IgD-negative memory B cell (primary cell): Measurements from ENCODE around the gene BHMT. TPM values are rescaled to one million over a fixed set of nuclear protein-coding genes. Genes with fewer than 3 reads are reported as not detected.

Source experiments
- H3K27ac Mint-ChIP-seq, 3 donors: one replicate each; pipeline ENCODE4 v1.8.0; 2020 to 2022; ENCODE audit warnings: mild to moderate bottlenecking in 3 of 3, mixed read lengths in 3 of 3, moderate library complexity in 1 of 3
- H3K27me3 Mint-ChIP-seq: one replicate; pipeline ENCODE4 v1.8.0; 2021; ENCODE audit warnings: mixed read lengths
- H3K36me3 Mint-ChIP-seq: one replicate; pipeline ENCODE4 v1.8.0; 2020; ENCODE audit warnings: mild to moderate bottlenecking, mixed read lengths
- H3K4me1 Mint-ChIP-seq, 3 donors: one replicate each; pipeline ENCODE4 v1.8.0; 2020 to 2022; ENCODE audit warnings: mixed read lengths in 3 of 3, mild to moderate bottlenecking in 1 of 3
- H3K4me3 Mint-ChIP-seq, 4 donors: one replicate each; pipeline ENCODE4 v1.8.0; 2020 to 2022; ENCODE audit warnings: mild to moderate bottlenecking in 4 of 4, mixed read lengths in 4 of 4, moderate library complexity in 3 of 4
- H3K9me3 Mint-ChIP-seq, 3 donors: one replicate each; pipeline ENCODE4 v1.8.0; 2020 to 2021; ENCODE audit warnings: mixed read lengths in 3 of 3, mild to moderate bottlenecking in 1 of 3
- polyA plus RNA-seq: library from polyadenylated mRNA; unstranded; fragments of 300-500 nt; fragmentation: Illumina TruSeq; gene quantifications from one replicate; pipeline ENCODE4 v1.2.3, GENCODE V29; 2021

BHMT gene
- polyA plus RNA-seq, 1 donor from 2014 or later: not detected

DNA sequence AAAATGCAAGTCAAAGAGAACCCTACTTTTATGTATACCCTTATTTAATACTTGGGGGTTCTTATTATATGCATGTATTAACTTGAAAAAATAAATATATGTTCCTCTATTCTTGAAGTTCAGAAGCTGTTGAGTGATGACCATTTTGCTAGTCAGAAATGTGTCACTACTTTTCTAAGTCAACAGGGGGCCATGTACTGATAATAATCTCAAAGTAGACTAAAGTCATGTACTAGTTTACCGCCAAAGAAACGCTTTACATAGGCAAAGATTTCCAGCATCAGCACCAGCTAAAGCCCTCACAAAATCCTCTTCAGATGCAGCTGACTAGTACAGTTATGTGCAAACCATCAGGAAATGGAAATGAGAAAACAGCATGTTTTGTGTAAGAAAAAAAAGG lies 5.7 kb upstream of the BHMT start:
- Mint-ChIP-seq H3K4me3 (no peak overlapping the region), H3K4me1 (no peaks in the 10 kb centered on the region), H3K36me3 (no peaks in the 10 kb centered on the region), H3K27ac (no peak overlapping the region), H3K9me3 (peaks cover 0 to 5% (median 0%) of the 10 kb centered on the region in 3 donors), H3K27me3 (peaks cover 17% of the 10 kb centered on the region)

DNA sequence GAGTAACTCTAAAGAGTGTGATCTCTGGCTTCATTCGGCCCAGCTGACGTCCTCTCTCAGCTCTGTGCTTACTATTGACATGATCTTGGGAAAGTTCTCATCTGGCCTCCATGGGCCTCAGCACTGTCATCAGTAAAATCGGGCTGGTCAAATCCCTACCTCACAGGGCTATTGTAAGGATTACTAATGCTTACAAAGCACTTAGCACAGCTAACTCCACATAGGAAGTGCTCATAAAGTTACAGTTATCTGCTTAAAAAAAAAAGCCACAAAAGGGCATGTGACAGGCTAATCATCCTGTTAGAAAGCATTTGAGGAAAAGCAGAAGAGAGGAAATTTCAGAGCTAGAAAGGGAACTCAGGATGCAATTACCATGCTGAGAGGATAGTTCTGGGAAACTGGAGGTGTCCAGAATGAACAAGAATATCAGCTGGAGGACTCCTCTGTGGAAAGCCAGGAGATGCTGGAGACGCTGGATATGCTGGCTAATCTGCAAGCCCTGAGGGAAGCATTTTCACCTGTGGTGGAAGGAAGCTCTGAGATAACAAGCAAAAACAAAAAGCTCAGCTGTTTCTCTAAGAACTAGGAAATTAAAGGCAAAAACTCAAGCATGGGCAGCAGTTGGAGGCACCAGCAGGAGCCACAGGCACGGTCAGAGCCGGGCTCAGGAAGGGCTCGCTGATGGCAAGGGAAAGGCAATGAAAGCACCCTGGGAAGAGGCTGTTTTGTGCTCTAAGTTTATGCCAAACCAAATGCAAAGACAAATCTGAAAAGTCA lies 4.4 kb upstream of the BHMT start:
- peaks cover 24% of the 10 kb centered on the region for H3K27me3 Mint-ChIP-seq
- H3K36me3 Mint-ChIP-seq: no peaks in the 10 kb centered on the region
- H3K27ac Mint-ChIP-seq: peak overlapping the region in 2 of 3 donors; percentile 12 to 24

DNA sequence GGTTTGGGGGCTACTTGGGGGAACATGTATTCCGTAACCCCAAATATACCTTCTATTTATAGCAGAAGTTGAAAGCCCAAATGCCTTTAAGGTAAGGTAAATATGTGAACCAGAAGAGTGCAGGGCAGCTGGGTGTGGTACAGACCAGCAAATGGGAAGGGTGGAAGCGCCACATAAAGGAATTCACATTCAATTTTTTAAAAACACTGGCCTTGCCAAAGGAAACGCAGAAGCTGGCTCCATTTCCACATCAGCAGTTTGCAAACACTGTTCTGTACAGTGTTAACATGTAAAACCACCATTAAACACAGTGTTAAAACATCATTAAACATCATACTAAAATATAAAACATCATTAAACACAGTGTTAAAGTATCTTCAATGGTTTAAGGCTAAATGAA lies 3.5 kb upstream of the BHMT start:
- Mint-ChIP-seq H3K9me3 (no peaks in the 10 kb centered on the region), H3K4me3 (no peak overlapping the region), H3K36me3 (no peaks in the 10 kb centered on the region), H3K27me3 (peaks cover 28% of the 10 kb centered on the region), H3K4me1 (no peaks in the 10 kb centered on the region), H3K27ac (no peak overlapping the region)

More for the DNA sequence above, 4.4 kb upstream of the BHMT start:
- H3K4me1 Mint-ChIP-seq: no peaks in the 10 kb centered on the region
- H3K4me3 Mint-ChIP-seq: no peak overlapping the region
- H3K9me3 Mint-ChIP-seq: no peaks in the 10 kb centered on the region

DNA sequence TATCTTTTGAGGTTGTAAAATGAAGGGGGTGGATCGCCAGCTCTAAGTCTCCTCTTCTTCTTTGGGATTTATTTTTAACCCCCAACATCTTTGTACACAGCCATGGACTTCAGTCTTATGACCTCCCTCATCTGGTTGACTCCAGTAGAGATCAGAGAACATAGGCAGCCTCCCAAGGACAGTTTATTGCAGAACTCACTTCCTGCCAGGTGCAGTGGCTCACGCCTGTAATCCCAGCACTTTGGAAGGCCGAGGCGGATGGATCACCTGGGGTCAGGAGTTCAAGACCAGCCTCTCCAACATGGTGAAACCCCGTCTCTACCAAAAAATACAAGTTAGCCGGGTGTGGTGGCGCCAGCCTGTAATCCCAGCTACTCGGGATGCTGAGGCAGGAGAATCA lies 2.8 kb upstream of the BHMT start:
- Mint-ChIP-seq H3K4me1 (no peaks in the 10 kb centered on the region), H3K27ac (no peak overlapping the region), H3K9me3 (no peaks in the 10 kb centered on the region), H3K36me3 (no peaks in the 10 kb centered on the region), H3K4me3 (no peak overlapping the region), H3K27me3 (peaks cover 28% of the 10 kb centered on the region)

DNA sequence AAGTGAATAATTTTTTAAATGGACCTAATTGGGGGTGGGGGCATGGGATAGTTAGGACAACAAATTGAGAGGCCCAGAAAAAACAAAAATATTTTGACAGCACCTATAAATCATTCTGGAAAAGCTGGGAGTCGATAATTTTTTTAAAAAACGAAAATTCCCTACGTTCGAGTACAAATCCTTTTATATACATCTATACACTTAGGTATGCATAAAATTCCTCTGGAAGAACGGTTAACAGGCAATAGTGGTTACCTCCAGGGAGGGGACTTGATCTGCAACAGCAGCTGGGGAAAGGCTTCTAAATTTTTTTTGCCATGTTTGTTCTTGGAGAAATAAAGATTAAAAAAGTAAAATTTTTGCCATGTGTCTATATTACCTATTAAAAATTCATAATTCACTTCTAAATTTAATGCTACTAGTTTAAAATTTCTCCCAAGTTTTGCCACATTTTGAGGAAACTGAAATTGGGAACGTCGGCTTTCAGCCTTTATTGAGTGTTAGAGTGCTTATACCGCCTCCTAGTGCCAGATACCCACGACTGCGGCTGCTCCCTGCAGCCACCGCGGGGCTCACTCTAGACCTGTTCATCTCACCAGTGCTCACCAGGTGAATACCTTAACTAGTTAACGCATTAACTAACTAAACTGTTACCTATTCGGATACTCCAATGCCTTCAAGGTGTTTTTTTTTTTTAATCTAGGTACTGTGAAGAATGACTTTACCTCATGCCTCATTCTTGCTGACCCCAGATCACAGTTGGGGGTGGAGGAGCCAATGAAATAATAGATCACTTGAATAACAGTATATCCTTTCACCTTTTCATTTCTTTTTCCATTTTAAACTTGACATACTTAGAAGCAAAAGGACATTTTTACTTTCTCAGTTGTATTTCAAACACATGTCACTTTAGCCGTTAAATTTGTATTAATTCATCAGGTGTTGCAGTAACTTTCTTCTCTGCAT lies 1.8 kb upstream of the BHMT start:
- Mint-ChIP-seq H3K27me3 (peaks cover 27% of the 10 kb centered on the region), H3K4me1 (no peaks in the 10 kb centered on the region), H3K4me3 (no peak overlapping the region), H3K27ac (no peak overlapping the region), H3K36me3 (no peaks in the 10 kb centered on the region), H3K9me3 (no peaks in the 10 kb centered on the region)

DNA sequence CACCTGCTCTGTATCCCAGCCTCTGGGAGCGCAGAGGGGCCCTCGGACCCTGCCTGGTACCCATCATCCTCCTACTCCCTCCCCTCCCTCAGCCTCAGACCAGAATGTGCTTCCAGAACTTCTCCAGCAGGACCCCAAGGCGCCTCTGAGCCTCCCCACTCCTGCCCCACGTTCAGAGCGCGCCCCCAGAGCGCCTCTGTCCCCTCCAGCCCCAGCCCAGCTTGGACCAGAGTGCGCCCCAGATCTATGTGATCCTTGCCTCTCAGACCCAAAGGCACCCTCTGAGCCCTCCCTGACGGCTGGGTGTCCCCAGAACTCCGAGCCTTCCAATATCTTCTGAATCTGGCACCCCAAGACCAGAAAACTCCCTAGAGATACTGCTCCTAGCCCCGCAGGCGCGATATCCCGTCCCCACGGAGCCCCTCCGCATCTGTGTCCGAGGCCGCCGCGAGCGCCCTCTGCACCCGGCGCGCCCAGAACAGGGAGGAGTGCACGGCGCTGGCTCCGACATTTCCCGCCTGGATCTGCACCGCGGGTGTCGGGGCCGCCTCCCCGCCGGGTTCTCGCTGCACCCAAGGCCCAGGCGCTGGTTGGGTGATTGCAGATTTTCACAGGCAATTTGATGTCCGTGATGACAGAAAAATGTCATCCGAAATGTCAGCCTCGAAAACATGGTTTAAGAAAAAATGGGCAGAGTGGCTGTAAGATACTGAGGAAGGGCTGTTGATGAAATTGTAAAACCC lies 522 bp downstream of the BHMT start:
- peaks cover 26% of the 10 kb centered on the region for H3K27me3 Mint-ChIP-seq
- no peaks in the 10 kb centered on the region for H3K4me1 Mint-ChIP-seq
- H3K27ac Mint-ChIP-seq: no peak overlapping the region
- H3K9me3 Mint-ChIP-seq: no peaks in the 10 kb centered on the region
- no peak overlapping the region for H3K4me3 Mint-ChIP-seq
- no peaks in the 10 kb centered on the region for H3K36me3 Mint-ChIP-seq

DNA sequence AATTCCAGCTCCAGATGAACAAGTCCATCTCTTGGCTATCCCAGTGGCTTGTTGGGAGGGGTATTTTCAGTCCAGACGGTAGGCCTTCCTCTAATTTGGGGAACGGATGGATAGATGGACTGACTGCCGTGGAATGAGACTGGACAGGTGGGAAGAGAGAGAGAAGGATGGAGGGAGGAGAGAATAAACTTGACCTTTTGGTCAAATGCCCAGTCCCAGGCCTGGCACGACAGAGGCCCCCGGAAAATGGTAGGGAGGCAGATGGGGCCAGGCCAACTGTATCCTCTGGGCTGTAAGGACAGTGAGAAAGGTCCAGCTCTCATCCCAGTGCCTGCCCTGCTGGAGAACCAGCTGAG lies 1.1 kb downstream of the BHMT start:
- no peaks in the 10 kb centered on the region for H3K9me3 Mint-ChIP-seq
- peaks cover 26% of the 10 kb centered on the region for H3K27me3 Mint-ChIP-seq
- no peaks in the 10 kb centered on the region for H3K36me3 Mint-ChIP-seq
- H3K4me3 Mint-ChIP-seq: no peak overlapping the region
- no peak overlapping the region for H3K27ac Mint-ChIP-seq
- no peaks in the 10 kb centered on the region for H3K4me1 Mint-ChIP-seq

DNA sequence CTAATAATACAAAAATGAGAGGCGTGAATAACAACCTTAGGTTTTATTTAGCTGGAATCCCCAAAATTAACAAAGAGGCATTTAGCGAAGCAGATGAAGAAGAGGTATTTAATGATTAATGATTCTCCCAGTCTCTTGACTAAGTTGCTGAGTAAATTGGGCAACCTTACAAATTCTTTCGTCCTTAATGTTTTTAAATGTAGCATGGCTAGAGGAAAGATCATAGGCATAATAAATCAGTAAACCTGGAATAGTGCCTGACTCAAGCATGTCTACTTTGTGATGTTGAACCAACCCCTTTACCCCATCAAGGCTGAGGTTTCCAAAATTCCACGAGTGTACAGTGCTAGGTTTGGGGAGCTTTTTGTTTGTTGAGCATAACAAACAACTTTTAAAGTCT lies 7.9 kb downstream of the BHMT start:
- Mint-ChIP-seq H3K27me3 (no peaks in the 10 kb centered on the region), H3K9me3 (no peaks in the 10 kb centered on the region), H3K4me3 (no peak overlapping the region), H3K36me3 (peaks cover 8% of the 10 kb centered on the region), H3K27ac (no peak overlapping the region), H3K4me1 (no peaks in the 10 kb centered on the region)

DNA sequence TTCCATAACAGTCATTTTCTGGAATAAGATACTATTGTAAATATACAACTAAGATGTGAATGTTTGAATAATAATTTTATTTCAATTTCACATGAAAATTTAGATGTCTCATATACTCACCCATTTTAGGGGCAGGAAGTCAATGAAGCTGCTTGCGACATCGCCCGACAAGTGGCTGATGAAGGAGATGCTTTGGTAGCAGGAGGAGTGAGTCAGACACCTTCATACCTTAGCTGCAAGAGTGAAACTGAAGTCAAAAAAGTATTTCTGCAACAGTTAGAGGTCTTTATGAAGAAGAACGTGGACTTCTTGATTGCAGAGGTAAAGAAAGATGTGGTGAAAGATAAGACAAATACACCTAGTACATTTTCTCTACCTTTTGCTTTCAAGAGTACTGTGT lies 8.6 kb downstream of the BHMT start:
- Mint-ChIP-seq H3K4me1 (no peaks in the 10 kb centered on the region), H3K36me3 (peaks cover 8% of the 10 kb centered on the region), H3K9me3 (no peaks in the 10 kb centered on the region), H3K27ac (no peak overlapping the region), H3K27me3 (no peaks in the 10 kb centered on the region), H3K4me3 (no peak overlapping the region)

DNA sequence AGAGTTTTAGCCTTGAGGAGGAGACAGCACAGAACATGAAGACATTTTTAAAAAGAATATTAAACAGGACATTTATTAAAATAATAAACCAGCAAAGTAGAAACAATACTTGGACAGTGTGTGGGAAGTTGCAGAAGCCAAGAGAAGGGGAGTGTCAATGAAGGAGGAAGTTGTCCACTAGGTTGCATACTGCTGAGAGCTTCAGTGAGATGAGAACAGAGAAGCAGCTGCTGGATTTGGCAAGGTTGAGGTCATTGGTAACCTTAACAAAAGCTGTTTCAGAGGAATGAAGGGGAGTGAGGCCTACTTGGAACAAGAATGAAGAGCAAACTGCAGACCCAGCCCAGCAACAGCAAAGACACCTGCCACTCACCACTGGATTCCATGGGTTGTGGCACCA lies 11.4 kb downstream of the BHMT start:
- no peaks in the 10 kb centered on the region for H3K27me3 Mint-ChIP-seq
- no peaks in the 10 kb centered on the region for H3K9me3 Mint-ChIP-seq
- peaks cover 9% of the 10 kb centered on the region for H3K36me3 Mint-ChIP-seq
- H3K4me3 Mint-ChIP-seq: no peak overlapping the region
- no peaks in the 10 kb centered on the region for H3K4me1 Mint-ChIP-seq
- no peak overlapping the region for H3K27ac Mint-ChIP-seq

DNA sequence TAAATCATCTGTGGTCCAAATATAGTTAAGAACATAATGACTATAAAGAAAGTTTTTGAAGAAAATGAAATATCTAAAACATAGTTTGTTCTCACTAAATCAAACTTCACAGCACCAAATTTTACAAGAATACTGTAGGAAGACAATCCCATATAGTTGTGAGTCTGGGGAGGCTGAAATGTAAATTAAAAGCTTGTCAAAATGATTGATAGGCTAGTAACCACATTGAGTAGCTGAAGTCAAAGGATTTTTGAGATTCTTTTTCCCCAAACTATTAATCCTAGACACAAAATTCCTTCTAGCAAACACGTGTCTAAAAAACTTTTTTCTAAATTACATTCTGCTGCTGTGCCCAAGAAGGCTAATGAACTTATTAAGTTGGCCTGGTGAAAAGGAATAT lies 13.0 kb downstream of the BHMT start:
- H3K9me3 Mint-ChIP-seq: no peaks in the 10 kb centered on the region
- no peaks in the 10 kb centered on the region for H3K4me1 Mint-ChIP-seq
- H3K4me3 Mint-ChIP-seq: no peak overlapping the region
- no peak overlapping the region for H3K27ac Mint-ChIP-seq
- H3K36me3 Mint-ChIP-seq: peaks cover 9% of the 10 kb centered on the region
- no peaks in the 10 kb centered on the region for H3K27me3 Mint-ChIP-seq

DNA sequence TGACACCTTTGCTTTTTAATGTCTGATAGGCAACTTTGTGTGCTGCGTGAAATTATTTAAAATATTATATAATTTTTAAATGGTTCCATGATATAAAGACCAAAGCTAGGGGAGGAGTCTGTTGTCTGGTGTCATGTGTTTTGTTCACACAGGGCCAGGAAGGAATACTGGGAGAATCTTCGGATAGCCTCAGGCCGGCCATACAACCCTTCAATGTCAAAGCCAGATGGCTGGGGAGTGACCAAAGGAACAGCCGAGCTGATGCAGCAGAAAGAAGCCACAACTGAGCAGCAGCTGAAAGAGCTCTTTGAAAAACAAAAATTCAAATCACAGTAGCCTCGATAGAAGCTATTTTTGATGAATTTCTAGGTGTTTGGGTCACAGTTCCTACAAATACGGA lies 19.2 kb downstream of the BHMT start:
- no peak overlapping the region for H3K27ac Mint-ChIP-seq
- peaks cover 1% of the 10 kb centered on the region for H3K36me3 Mint-ChIP-seq
- H3K4me3 Mint-ChIP-seq: no peak overlapping the region
- peaks cover 4 to 8% (median 6%) of the 10 kb centered on the region in 3 donors for H3K4me1 Mint-ChIP-seq
- no peaks in the 10 kb centered on the region for H3K9me3 Mint-ChIP-seq
- H3K27me3 Mint-ChIP-seq: peaks cover 6% of the 10 kb centered on the region

DNA sequence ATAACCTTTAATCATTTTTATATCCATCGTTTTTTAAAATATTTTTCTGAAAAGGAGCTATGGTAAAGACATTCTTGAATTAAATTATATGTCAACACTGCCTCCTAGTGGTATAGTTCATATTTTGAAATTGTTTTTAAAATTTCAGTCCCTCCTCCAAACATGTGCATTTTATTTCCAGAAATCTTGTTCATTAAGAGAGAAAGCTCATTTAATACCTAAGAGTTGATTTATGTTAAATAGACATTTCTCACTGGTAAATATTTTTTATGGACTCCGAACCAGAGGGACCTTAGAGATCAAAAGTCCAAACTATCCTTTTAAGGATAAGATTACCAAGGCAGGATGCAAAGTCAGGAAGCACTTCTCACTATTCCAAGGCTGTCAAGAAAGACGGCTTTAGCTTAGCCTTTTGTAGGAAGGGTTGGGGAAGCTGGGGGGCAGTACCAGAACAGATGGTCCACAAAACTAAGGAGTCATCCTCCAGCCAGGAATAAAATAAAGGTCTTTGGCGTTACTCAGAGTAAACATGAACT lies 21.6 kb downstream of the BHMT start:
- Mint-ChIP-seq H3K27me3 (peaks cover 6% of the 10 kb centered on the region), H3K36me3 (no peaks in the 10 kb centered on the region), H3K9me3 (no peaks in the 10 kb centered on the region), H3K27ac (peak overlapping the region in 1 of 3 donors; percentile 76), H3K4me3 (peak overlapping the region in 3 of 4 donors; percentile 8 to 79 (median 77)), H3K4me1 (peaks cover 4 to 8% (median 6%) of the 10 kb centered on the region in 3 donors)

DNA sequence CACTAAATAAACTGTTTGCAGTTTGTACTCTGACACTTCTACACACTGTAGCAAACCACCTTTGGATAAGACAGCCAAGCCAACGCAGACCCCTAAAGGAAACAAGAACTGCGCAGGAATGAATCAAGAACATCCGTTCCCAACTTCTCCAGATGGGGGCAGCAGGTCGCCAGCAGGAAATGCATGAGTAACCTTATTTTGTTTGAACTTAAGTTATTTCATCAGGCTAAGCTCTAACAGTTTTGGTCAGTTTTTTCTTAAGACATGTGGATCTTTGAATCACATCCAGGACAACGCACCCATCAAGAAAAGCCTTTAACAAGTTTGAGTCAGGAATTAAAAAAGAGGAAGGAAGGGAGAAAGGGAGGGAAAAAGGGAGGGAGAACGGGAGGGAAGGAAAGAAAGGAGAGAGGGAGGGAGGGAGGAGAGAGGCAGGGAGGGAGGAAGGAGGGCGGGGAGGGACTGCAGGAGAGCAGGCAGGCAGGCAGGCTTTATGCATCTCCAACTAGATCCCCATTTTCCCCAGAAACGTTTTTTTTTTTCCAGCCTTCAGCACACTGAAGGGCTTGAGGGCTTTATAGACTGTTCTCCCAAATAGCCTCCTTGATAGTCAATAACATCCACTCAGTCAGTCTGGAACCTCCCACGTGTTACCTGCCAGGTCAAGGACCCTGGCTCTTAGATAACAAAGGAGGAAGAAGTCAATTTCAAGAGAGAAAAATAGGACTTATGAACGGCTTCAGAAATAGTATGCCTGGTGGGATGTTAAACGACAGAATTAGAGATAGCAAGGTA lies 22.2 kb downstream of the BHMT start:
- peak overlapping the region in 1 of 3 donors; percentile 76 for H3K27ac Mint-ChIP-seq

More for the DNA sequence above, 22.2 kb downstream of the BHMT start:
- H3K27me3 Mint-ChIP-seq: peaks cover 6% of the 10 kb centered on the region
- peak overlapping the region in 2 of 4 donors; percentile 45 to 79 for H3K4me3 Mint-ChIP-seq
- H3K9me3 Mint-ChIP-seq: no peaks in the 10 kb centered on the region
- no peaks in the 10 kb centered on the region for H3K36me3 Mint-ChIP-seq
- H3K4me1 Mint-ChIP-seq: peaks cover 4 to 8% (median 6%) of the 10 kb centered on the region in 3 donors
